Suprapubic skin (tissue), 4 donors: ENCODE results near the gene BDH1. TPM values are rescaled to one million over a fixed set of nuclear protein-coding genes. Genes with fewer than 3 reads are reported as not detected.

ENCODE experiments used
- DNase-seq, 2 donors: peaks; one replicate each; pipeline ENCODE4 v3.0.0-alpha.2; 2019; ENCODE audit warnings: low spot score in 2 of 2
- H3K27ac ChIP-seq: fragments of 200-600 bp; sonication (generic); one replicate; pipeline ENCODE4 v1.5.1; 2019
- H3K27me3 ChIP-seq: fragments of 200-600 bp; sonication (generic); one replicate; pipeline ENCODE4 v1.5.1; 2019
- H3K36me3 ChIP-seq: fragments of 200-600 bp; sonication (generic); one replicate; pipeline ENCODE4 v1.5.1; 2019
- H3K4me1 ChIP-seq: fragments of 200-600 bp; sonication (generic); one replicate; pipeline ENCODE4 v1.5.1; 2019
- H3K4me3 ChIP-seq: fragments of 200-600 bp; sonication (generic); one replicate; pipeline ENCODE4 v1.5.1; 2019; ENCODE audit warnings: mild to moderate bottlenecking
- H3K9me3 ChIP-seq: fragments of 200-600 bp; sonication (generic); one replicate; pipeline ENCODE4 v1.5.1; 2019
- CTCF ChIP-seq, 2 donors: fragments of 200-600 bp in 1 of 2; fragments of 450-650 bp in 1 of 2; sonication (generic) in 1 of 2; IDR thresholded peaks; one replicate each; pipeline ENCODE4 v1.5.1; 2016 to 2019; ENCODE audit warnings: antibody characterized with exemption in 2 of 2, mild to moderate bottlenecking in 1 of 2, moderate library complexity in 1 of 2
- EP300 ChIP-seq: sonication (generic); formaldehyde crosslinking; IDR thresholded peaks from one replicate; pipeline ENCODE4 v1.6.1; 2017; ENCODE audit warnings: antibody characterized with exemption
- POLR2A ChIP-seq, 2 donors: fragments of 450-650 bp; IDR thresholded peaks; one replicate each; pipeline ENCODE4 v1.6.1; 2017; ENCODE audit warnings: antibody characterized with exemption in 2 of 2, mild to moderate bottlenecking in 2 of 2, moderate library complexity in 2 of 2
- POLR2AphosphoS5 ChIP-seq, 3 donors: sonication (generic); formaldehyde crosslinking; IDR thresholded peaks; one replicate each; pipeline ENCODE4 v1.6.1; 2017; ENCODE audit warnings: antibody characterized with exemption in 3 of 3
- WGBS: methylation state at CpG from one replicate; pipeline ENCODE4 v1.1.5; 2018; 5-methylcytosine and 5-hydroxymethylcytosine counted together
- total RNA-seq, 4 donors: library from RNA; depleted of rRNA; stranded (reverse); fragments of >200 nt; gene quantifications; one replicate each; pipeline ENCODE4 v1.1.0, GENCODE V29; 2016

The BDH1 gene
- total RNA-seq, 4 donors from 2014 or later = 40.7 to 70.7 (median 43.1) TPM

GRCh38 chr3:197494366-197495058, 61.3 kb downstream of the BDH1 start:
- H3K4me3 ChIP-seq = no peak overlapping the region
- H3K27me3 ChIP-seq = no peaks in the 10 kb centered on the region
- H3K36me3 ChIP-seq = no peaks in the 10 kb centered on the region
- H3K27ac ChIP-seq = peak overlapping the region; percentile 87
- WGBS = 54% methylated on average over 10 of the region's 10 CpGs
- TF ChIP-seq EP300 = no peak
- no peak for TF ChIP-seq CTCF (IDR thresholded peaks at IDR 0.05)
- TF ChIP-seq POLR2AphosphoS5 (IDR thresholded peaks at IDR 0.05) = no peak
- no peak for TF ChIP-seq POLR2A (IDR thresholded peaks at IDR 0.05)
- no peaks in the 10 kb centered on the region for H3K9me3 ChIP-seq
- peaks cover 28% of the 10 kb centered on the region for H3K4me1 ChIP-seq
- DNase-seq = no peak

DNA sequence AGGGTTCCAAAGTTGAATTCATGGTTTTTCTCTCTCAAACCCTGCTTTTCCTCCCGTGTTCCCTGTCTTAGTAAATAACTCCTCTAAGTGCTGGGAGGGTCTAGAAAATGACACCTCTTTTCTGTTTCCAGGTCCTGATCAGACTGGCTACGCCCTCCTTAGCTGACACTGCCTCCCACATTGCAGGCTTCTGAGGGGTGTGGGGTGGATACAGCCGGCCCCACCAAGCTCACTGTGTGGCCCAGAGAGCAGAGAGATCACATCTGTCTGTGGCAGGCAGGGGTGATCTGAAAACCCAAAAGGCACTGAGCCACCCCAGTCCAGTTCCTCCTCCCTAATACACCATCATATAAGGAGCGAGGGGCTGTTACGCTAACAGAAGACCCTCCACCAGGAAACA, 62.7 kb downstream of the BDH1 start:
- TF ChIP-seq POLR2AphosphoS5 (IDR thresholded peaks at IDR 0.05) = no peak
- TF ChIP-seq CTCF (IDR thresholded peaks at IDR 0.05) = no peak
- no peak for TF ChIP-seq EP300
- TF ChIP-seq POLR2A (IDR thresholded peaks at IDR 0.05) = no peak
- Histone ChIP-seq H3K4me1 (peaks cover 29% of the 10 kb centered on the region), H3K4me3 (no peak overlapping the region), H3K36me3 (no peaks in the 10 kb centered on the region), H3K27ac (peak overlapping the region; percentile 87), H3K27me3 (no peaks in the 10 kb centered on the region), H3K9me3 (no peaks in the 10 kb centered on the region)
- 77% methylated on average over 5 of the region's 5 CpGs for WGBS
- DNase-seq = no peak

GRCh38 chr3:197491923-197492664, 63.7 kb downstream of the BDH1 start:
- DNase-seq = no peak
- no peak for TF ChIP-seq POLR2A (IDR thresholded peaks at IDR 0.05)
- no peak for TF ChIP-seq EP300
- no peak for TF ChIP-seq CTCF (IDR thresholded peaks at IDR 0.05)
- no peak for TF ChIP-seq POLR2AphosphoS5 (IDR thresholded peaks at IDR 0.05)
- no peaks in the 10 kb centered on the region for H3K27me3 ChIP-seq
- WGBS = 71% methylated on average over 11 of the region's 12 CpGs
- H3K4me3 ChIP-seq = no peak overlapping the region
- H3K9me3 ChIP-seq = no peaks in the 10 kb centered on the region
- no peak overlapping the region for H3K27ac ChIP-seq
- peaks cover 39% of the 10 kb centered on the region for H3K4me1 ChIP-seq
- H3K36me3 ChIP-seq = no peaks in the 10 kb centered on the region

DNA sequence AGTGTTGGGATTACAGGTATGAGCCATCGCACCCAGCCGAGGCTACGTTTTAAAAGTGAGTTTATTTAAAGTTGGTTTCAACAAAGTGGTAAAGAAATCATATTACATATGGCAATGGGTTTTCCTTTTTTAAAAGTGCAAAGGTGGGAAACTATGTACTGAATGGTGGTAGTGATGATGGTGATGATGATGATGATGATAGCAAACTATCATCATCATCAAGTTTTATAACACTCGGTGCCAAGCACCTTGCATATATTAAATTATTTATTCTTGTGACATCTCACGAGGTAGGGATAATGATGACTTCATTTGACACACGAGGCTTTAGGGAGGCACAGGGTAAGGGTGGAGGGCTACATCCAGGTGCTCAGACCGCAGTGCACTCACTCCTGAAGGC, 64.3 kb downstream of the BDH1 start:
- DNase-seq = no peak
- TF ChIP-seq EP300 (no peak), POLR2AphosphoS5 (IDR thresholded peaks at IDR 0.05) (no peak), POLR2A (IDR thresholded peaks at IDR 0.05) (no peak), CTCF (IDR thresholded peaks at IDR 0.05) (no peak)
- WGBS = 76% methylated on average over 7 of the region's 7 CpGs
- H3K4me1 ChIP-seq = peaks cover 41% of the 10 kb centered on the region
- H3K27ac ChIP-seq = no peak overlapping the region
- H3K4me3 ChIP-seq = no peak overlapping the region
- no peaks in the 10 kb centered on the region for H3K27me3 ChIP-seq
- no peaks in the 10 kb centered on the region for H3K36me3 ChIP-seq
- H3K9me3 ChIP-seq = no peaks in the 10 kb centered on the region
